GM21786 (cell line): ENCODE results near the gene TOGARAM2.

Source experiments
- ATAC-seq: cut with Tn5 transposase; IDR thresholded peaks from one replicate; pipeline ENCODE4 v1.9.1; 2021; ENCODE audit not compliant: unreplicated experiment

TOGARAM2 gene

DNA sequence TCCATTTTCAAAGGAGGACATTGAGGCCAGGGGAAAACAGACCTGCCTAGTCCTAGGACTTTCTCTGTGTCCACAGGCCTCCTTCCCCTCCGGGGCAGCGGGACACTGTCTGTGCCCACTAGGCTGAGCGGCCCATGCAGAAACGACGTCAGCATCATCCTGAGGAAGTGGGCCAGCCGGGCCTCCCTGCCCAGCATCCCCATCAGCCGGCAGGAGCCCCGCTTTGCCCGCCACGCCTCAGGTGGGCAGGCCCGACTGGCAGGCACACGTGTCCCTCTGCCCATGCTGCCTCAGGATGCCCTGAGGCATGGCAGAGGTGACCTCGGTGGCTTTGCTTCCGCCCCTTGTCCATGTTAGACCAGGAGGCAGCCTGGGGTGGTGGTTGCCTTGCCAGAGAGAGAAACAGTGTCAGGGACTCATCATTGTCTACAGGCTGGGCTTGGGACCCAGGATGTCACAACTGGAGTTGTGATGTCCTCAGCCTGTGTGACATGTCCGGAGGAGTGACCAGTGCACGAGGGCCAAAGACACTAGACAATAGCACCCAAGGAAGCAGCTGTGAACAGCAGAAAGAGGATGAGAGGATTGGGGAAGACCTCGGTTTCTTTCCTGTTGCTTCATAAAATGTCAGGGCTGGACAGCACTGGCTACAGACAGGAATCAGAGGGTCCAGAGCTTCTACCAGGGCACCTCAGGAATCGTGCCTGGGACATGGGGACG, 36.8 kb downstream of the TOGARAM2 start:
- ATAC-seq, result no peak

- no peak for ATAC-seq
Measured at GRCh38 chr2:29021886-29022285, 40.8 kb downstream of the TOGARAM2 start.

GRCh38 chr2:29022679-29023078, 41.6 kb downstream of the TOGARAM2 start:
- no peak for ATAC-seq

GRCh38 chr2:29023188-29023587, 42.1 kb downstream of the TOGARAM2 start:
- no peak for ATAC-seq

DNA sequence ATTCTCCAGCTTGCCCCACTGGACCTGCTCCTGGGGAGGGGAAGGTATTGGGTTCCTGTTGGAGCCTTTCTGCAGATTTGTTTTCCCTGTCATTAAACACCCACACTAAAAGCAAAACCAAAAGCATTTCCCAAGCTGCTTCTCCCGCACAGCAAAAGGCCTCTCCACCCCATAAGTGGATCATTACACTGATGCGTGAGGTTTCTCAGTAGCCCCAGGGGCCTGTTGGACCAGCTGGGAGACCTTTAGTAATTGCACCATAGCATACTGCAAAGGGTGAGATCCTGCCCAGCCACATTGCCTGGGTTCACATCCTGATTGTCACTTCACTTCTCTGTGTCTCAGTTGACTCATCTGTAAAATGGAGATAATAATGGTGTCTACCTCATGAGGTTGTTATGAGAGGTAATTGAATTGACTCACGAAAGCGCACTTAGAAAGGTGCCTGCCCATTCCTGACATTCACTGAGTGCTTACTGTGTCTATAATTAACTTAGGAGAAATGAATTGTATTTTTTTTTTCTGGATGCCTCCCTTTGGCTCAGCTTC, 43.9 kb downstream of the TOGARAM2 start:
- no peak for ATAC-seq

DNA sequence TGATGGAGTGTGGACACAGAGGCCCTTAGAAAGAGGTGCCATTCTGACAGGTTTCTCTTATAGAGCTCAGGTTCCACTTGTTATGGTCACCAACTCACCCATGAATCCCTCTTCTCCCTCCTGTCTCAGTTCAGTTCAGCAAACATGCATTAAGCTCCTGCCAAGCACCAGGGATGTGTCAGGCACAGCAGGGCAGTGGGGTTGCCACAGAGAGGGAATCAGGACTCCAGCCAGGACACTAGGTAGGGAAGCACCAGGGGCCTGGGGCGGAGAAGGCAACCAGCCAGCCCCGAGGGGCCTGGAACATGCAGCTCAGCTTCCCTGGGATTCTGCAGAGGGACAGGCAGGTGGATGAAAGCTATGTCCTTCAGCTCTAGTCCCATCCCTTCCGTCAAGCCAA, 44.6 kb downstream of the TOGARAM2 start:
- no peak for ATAC-seq

DNA sequence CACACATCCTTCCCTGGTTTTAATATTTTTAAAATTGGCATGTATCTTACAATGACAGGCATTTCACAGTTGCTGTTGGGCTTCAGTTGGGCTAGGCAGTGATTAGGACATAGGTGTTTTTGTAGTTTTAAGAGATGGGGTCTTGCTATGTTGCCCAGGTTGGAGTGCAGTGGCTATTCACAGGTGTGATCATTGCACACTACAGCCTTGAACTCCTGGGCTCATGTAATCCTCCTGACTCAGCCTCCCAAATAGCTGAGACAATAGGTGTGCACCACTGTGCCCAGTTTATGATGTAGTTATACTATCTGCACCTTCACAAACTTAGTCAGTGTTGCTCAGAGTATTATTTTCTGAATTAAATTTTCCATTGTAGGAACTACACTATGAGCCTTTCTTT, 49.9 kb downstream of the TOGARAM2 start:
- no peak for ATAC-seq

DNA sequence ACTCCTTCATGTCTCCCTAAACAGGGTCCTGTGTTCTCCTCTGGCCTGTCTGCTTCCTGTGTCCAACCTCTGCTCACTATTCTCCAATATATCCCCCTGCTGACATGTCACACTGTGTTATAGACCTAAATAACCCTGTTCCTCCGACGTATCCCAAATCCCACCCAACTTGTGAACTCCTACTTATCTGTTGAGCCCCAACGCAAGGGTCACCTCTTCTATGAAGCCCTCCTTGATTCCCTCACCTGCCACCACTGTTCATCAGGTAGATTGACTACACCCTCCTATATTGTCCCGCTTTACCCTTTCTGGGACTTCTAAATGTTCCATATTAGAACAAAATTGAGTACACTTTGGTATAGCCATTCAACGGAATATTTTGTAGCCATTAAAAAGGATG, 51.1 kb downstream of the TOGARAM2 start:
- no peak for ATAC-seq

DNA sequence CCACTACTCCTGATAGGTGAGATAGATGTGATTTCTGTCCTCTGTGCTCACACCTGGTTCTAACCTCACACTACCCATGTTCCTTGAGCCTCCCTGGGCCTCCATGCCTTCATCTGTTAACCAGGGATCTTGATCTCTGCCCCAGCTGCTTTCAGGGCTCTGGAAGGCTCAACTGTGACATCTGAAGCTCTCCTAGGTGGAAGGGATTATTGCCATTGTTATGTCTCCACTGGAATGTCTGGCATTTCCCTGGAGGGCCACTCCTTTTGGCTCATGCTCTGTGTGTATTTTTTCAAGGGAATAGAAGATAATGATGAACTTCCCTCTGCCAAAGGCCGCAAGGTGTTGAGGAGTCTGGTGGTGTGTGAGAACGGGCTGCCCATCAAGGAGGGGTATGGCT, 52.1 kb downstream of the TOGARAM2 start:
- no peak for ATAC-seq

DNA sequence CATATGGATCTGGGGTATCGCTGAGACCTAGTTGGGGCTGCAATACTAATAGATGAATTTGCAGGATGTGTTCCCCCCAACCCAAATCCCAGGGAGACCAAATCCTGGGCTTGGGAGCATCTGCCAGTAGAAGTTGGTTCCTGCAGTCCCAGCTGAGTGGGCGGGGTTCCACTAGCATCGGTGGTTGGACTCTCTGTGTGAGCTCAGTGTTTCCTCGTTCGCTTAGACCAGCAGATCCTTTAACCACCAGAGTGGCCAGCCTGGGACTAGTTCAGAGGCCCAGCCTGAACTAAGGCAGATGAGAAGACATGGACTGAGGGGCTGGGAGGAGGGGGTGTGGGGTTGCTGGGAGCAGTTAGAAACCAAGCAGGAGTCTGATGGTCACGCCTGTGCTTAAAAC, 52.6 kb downstream of the TOGARAM2 start:
- ATAC-seq, result no peak

DNA sequence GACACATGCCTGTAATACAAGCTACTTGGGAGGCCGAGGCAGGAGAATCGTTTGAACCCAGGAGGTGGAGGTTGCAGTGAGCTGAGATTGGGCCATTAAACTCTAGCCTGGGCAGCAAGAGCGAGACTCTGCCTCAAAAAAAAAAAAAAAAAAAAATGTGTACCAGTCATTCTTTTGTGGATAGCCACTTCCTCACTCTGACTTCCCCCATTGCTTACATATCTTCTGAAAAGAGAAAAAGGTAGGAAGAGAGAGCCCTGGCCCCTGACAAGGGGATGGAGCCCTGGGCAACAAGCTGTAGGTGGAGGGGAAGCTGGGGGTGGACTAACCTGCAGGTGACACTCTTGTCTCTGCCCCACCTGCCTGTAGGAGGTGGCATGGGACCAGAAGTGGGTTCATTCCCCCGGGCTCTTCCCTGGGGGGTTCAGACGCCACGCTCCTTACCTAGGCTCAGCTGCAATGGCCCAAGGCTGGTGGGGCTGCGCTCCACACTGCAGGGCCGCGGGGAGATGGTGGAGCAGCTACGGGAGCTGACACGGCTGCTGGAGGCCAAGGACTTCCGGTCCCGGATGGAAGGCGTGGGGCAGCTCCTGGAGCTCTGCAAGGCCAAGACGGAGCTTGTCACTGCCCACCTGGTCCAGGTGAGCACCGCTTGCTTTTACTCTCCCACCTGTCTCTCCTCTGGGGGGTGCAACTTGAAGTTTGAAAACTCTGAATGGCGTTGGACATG, 54.1 kb downstream of the TOGARAM2 start:
- ATAC-seq, result no peak

DNA sequence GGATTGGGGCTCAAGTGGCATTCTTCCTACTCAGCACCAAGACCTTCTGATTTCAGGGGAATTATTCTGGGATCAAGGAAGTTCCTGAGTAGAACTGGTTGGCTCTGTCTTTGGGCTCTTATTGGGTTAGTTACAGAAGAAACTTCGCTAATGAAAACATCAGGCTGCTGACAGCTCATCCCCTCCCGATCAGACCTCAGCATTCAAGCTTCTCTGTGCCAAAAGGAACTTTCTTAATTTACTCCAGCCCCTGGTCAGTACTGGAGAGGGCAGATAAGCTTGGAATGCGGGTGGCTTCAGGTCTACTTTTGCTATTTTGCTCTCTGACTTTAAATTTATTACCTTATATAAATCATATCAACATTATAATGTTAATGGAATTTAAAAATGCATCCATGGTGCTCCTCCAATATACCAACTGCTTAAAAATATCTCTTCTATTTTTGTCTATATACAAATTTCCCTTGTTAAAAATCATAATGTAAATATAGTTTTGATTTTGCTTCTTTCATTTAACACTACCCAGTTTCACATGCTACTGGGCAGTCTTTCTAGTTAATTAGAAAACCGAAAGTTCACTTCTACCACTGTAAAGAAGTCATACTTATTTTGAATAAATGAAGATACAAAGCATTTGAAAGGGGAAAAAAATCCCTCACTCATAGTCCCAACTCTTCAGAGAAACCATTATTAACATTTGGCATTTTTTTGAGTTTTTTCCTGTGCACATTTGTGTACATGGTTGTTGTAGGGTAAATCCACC, 58.8 kb downstream of the TOGARAM2 start:
- ATAC-seq, result peak; percentile 87

DNA sequence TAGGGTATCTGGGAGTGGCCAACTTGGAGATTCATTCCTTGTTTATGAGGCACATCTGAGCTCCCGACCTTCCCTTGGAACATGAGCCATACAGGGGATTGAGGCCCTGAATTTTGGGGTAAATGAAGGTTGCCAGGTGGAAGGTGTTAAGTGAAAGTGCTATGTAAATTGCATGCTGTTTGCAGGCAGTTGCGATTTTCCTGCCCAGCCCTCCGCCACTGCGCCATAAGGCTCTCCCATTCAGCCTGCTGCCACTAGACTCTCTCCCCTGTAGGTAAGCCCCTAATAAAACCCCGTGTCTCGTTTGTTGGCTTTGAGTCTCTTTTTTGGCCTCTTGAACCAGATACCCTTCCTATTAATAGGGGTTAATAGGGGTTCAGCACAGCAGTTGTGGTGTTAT, 59.5 kb downstream of the TOGARAM2 start:
- no peak for ATAC-seq

GRCh38 chr2:29041161-29041660, 60.1 kb downstream of the TOGARAM2 start:
- ATAC-seq, result no peak

DNA sequence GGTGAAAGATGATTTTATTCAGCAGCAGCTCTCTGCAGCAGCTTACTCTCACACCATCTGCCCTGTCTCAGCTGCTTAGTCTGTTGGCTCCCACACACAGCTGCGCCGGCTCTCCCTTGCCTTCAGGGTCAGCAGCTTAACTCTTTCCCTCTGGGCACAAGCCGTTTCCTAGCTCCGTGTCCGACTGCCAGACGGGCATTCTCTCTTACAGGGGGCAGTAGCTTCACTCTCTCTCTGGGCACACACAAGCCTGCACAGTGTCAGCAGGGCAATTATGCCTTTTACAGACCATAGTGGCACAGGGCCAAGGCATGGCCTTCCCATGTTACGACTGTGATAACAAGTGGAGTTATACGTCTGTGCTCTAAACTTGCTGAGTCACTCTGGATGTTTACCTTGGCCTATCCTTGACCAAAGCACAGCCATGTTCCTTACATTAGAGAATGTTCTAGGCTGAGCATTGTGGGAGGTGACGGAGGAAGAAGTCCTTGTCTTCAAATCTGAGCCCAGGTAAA, 61.5 kb downstream of the TOGARAM2 start:
- ATAC-seq, result no peak

GRCh38 chr2:29044459-29044858, 63.4 kb downstream of the TOGARAM2 start:
- no peak for ATAC-seq

DNA sequence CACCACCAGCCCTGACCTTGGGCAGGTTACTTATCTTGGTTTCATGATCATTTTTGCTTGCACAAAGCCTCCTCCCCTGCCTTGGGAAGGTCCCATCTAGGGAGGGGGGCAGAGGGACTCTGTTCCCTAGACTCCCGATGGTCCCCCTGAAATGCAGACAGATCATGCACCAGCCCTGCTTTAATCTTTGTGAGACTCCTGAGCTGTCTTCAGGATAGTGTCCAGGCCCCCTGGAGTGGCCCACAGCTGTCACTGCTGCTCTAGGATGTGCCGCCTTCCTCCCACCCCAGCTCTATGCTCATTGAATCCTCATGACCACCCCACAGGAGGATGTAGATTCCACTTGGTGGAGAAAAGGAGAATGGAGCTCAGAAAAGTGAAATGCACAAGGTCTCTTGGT, 65.2 kb downstream of the TOGARAM2 start:
- ATAC-seq, result no peak

DNA sequence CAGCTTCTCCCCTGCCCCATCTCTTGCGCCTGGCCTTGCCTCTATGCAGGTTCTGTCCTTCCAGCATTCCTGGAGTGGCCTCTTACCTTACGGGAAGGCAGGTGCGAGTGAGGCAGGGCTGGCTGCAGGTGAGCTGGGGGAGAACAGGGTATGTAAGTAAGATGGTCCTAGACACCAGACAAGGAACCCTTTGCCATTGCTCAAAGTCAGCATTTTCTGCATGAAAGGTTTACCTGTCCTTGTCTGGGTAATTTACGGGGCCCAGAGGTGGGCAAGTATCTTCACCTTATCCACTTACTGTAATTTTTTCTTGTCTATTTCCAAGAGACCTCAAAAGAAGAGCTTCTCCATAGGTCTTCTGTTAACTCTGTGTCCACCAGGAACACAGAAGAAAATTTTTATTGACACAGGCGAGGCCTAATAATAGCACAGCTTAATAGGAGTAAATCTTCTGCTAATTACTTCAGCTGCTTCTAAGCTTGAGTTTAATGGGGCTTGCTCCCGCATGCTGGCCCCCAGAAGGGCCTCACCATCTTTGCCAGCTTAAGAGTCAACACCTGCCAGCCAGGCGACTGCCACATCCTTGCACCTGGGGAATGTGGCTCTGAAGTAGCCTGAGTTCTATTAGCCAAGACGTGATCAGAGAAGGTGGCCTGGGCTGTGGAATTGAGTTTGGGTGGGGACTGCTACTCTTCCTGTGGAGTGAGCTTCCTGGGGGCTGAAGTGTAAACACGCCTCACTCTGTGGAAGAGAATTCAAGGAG, 66.2 kb downstream of the TOGARAM2 start:
- ATAC-seq, result no peak

GRCh38 chr2:29050591-29050990, 69.5 kb downstream of the TOGARAM2 start:
- ATAC-seq, result no peak

GRCh38 chr2:29051730-29052129, 70.6 kb downstream of the TOGARAM2 start:
- ATAC-seq, result no peak
